Measurements from ENCODE around the gene JARID2.

JARID2 gene

DNA sequence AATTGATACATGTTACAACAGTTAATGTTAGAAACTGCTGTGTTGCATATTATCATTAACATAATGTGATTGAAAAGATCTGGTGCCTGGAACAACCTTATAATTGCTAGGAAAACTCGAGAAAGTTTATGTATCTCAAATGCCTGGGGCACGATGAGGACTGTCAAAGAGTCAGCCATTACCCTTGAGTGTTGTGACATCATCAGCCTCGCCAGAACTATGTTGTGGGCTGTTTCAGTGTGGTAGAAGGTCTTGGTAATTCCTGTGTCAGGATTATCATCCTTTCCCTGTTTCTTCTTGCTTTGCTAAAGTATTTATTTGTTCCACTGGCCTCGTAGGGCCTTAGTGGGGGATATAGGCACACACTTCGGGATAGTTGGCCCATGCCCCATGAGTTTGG lies 231.9 kb downstream of the JARID2 start:
- DNase-seq: no peak

DNA sequence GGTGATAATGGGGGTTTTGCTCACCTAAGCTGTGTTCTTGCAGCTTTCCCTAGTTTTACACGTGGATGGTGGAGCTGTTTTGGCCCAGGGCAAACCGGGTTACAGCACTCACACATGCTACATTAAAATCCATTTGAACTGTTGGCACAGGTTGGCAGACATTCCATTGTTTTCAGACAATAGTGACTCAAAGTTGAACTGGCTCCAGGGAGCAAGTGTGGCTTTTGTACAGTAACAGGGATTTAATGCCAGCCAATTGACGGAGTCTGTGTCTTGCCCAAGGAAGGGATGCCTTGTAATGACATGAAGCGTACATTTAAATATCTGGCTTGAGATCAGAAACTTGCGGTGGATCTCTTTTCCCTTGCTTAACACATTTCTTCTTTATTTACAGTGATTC lies 233.9 kb downstream of the JARID2 start:
- no peak for DNase-seq

DNA sequence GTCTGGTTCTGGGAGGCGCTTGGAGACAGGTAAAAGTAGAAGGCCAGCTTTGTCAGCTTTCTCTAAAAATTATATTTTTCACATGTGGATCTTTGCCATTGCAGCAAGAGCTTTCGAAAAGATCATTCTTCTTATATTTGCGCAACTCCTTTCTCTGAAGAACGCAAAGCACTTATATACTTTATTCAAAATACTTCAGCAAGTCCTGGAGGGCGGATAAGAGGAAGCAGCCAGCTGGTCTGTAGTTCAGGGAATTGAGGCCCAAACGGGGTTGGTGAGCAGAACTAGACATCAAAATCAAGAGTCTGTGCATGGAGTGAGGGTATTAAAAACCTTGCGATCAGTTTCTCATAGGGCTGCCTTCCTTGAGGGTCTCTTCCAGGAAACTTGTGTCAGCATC lies 234.7 kb downstream of the JARID2 start:
- no peak for DNase-seq

DNA sequence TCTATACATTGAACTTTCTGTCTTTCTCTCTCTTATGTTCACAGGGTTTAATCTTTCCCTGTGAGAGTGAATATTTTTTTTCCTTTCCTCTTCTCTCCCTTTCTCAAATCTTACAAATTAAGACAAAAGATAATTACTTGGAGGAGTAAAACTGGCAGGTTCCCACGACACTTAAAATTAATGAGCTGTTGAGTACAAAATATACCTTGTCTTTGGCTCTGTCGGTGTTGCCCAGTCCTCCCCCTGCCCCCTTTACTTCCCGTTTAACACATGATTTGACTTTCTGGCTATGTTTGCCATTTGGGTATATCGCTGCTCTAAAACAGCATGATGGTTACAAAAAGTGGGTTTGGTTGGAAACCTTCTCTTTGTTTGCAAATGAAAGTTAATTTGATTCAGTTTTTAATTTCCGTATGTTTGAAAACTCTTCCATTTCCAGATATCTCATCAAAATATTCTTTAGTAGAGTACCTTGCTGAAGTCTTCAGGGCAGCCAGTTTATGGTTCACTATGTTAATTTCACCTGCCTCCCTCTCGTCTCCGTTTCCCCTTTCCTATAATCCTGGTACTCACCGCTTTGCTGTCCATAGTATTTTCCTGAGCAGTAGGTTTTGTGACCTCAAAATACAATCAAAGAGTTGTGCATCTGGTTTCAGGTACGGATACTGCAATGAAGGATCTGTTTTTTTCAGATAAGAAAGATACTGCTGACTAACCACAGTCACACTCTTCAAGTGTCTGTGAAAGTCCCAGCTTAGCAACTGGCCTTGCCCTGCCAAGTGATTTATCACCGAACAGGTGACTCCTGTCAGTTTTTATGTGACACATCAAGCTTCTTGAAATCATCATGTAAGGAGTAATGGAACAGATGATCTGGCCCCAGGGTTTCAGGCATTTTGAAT lies 235.8 kb downstream of the JARID2 start:
- no peak for DNase-seq

DNA sequence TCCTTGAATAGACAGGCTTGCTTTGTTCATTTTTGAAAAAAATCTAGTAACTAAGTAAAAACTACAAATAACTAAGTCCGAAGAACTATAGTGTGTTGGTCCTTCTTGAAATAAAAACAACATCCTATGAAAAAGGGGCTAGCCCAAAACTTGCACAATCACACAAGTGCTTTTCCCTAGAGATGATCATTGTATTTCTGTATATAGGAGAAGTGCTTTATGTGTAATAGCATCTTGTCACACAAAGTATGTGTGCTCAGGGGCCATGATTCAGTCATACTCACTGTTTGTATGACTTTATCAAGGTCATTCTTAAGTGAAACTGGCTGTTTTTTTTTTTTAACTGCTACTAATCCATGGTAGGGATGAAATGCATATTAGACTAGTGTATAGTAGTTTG lies 237.2 kb downstream of the JARID2 start:
- no peak for DNase-seq

DNA sequence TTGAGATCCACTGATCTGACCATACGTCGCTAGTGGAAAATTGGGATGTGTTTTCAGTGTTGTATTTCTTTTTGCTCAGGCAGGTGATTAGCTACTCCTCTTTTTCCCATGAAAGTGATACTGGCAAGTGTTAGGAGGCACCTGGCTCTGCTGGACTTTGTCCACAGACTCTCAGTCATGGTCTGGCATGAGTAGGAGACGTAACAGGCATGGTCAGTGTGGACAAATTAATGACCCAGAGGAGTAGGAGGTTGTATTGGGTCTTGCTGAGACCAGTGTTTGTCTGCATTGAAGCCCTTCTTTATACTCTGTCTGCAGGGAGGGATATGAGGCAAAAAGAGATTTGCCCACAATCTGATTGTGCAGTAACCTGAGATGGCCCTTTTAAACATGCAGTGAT lies 238.3 kb downstream of the JARID2 start:
- no peak for DNase-seq

DNA sequence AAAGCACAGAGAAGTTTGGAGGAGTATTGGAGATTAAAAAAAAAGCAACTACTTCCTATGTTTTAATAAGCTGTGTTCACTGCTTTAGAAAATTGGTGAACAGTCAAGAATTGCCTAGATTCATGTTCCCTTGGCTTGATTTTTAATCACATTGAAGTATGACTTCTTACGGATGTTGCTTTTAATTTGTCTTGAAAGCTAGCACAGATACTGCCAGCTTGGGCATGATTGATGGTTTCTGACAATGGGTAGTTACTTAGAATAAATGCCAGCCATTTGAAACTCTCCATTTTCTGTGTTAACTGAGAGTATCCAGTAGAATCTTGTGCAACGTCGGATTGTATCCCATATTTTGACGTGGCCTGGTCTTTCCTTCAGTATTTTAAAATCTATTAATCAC lies 239.0 kb downstream of the JARID2 start:
- DNase-seq: no peak

DNA sequence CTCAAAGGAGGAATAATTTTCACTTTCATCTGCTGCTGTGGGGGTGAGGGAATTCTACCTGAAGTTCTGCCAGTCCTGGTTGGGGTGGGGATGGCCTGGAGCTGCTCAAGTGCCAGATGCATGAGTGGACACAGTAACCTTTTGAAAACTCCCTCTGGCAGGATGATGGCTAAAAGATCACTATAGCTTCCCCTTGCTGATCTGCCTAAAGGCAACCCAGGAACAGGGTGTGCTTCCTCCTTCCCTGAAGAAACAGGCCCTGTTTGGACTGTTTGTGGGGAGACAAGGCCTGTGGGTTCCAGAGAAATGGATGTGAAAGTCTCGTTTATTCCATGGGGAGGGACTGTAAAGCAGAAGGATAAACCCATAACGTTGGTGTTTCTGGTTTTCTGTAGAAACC lies 240.1 kb downstream of the JARID2 start:
- DNase-seq: no peak

DNA sequence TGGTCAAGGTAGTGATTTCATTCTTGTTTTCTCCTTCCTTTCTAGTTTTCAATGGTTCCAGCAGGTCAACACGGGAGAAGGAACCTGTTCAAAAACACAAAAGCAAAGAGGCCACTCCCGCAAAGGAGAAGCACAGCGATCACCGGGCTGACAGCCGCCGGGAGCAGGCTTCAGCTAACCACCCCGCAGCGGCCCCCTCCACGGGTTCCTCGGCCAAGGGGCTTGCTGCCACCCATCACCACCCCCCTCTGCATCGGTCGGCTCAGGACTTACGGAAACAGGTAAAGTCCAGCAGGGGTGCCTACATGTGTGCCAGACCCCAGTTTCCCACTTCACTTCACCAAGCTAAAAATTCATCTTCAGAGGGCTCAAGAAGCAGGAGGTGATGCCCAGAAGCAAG lies 241.4 kb downstream of the JARID2 start:
- DNase-seq: no peak

DNA sequence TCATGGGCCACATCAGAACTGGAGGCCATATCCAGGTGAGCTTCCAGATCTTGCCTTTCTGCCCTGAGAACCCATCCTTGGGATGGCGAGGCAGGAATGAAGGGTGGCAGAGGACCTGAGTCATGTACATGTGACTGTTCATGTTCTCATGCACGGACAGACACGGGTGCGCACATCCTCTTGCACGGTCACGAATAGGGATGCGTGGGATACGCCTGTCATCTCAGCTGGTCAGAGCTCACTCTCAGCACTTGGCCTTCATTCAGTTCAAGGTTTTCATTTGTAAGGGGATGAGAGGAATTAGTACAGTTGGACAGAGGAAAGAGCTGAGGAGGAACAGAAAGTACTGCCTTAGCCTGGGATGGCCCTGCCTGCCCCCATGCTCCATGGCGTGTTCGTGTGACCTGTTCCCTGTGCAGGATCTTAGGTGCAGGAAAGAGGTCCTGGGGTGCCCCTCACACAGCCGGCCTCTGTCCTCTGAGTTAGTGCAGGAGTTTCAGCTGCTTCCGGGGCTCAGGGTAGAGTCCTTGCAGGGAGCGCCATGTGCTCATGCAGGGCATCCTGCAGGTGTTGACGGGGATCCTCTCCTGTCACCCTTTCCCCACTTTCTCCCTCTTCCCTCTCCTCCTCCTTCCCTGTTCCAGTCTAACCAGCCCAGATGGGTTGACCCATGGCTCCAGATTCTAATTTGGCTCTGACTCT lies 243.5 kb downstream of the JARID2 start:
- no peak for DNase-seq

DNA sequence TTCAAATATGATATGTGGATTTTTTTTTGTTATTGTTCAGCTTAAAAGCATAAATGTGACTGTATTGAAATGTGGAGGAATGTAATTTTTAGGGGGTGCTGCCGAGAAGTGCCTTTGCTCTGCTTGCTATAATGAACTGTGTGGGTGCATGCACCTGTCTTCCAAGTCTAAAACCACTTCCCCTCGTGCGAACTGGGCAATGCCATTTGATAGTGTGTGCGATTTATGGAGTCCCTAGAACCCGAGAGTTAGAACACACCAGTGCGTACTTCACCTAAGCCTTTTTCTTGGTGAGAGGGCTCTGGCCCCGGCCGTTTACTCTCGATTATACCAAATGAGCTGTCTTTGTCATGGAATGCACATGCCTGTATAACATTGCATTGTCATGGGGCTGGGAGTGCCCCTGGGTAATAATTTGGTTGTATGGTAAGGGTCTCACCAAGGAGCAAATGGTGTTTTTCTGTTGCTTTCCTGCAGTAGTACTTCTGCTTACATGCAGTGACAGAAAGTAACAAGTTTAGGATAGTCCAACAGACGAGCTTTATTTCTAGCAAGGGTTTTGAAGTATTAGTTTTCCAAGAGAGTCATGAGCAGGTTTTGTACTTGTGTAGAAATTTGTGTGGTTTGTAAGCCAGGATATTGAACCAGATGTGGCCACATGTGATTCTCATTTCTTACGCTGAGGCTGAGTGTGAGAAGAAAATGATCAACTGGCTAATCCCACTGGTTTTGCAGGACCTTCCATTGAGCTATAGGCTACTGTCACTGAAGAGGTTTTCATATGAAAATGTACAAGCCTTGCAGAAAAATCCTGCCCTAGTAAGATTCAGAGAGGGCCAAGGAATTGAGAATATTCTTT lies 244.6 kb downstream of the JARID2 start:
- DNase-seq: no peak

DNA sequence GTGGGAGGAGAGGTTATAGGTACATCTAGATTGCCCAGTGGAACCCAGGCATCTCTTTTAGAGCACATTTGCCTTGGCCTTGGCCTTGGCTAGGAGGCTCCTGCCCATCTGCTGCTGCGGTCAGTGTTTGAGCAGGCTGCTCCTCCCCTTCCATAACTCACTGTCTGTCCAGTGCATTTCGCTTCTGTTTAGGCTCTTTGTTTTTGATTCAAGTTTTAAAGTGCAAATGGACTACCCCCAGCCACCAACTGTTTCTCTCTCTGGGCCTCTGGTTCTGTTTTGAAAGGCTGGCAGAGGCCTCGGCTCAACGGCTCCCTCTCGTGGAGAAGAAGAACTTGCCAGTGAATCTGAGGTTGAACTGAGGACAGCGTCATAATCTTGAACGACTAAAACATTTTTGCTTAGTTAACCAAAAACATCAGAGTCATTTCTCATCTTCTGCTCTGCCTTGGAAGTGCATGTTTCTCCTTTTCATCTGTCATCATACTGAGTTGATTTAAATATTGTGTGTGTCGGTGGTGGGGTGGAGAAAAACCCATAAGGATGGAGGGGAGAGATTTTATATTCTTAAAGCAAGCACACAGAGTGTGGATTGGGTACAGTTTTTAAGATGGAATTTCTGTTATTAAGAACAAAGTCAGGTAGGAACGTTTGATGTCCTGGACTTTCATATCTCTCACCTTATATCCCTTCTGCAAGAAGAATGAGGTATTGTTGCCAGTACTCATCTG lies 245.6 kb downstream of the JARID2 start:
- peak; percentile 86 for DNase-seq

DNA sequence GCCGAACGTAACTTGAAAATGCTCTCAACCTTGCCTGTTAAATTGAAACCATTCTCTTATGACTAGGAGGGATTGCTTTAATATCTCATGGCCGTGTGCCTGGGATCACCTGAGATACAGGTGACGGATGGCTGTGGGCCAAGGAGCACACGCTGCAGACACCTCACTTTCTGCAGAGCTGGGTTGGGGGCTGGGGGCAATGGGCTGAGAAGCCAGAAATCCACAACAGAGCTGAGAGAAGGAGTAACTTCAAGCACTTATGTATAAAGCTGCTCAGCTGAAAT lies 246.1 kb downstream of the JARID2 start:
- no peak for DNase-seq

DNA sequence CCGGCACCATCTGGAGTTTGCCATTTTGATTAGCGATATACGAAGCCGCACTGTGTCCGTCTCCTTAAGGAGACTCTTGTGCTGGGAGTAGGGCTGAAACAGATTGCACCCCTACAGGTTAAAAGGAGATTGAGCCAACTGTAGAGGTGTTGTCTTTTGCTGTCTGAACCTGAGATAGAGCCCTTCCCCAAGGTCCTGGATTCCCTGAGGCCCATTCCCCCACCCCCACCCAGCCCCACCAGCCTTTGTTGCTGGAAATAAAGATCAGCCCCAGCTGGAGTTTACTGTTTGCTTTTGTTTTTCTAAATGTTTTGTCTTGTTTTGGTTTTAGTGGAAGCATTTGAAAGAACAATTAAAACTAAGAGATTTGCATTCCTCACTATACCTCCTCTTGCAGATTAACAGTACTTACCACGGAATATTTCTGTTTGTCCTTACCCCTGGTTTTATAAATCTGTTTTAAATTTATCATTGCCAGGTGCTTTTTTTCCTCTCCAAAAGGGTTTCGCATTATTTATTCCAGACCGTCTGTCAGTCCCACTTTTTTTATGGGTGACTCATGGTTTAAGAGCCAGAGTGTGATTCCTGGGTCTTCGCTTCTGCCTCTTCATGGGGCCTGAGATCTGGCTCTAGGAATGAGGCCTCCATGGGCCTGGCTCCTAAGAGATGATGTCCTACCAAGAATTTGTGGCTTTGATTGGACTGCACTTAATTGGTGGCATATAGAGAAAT lies 247.7 kb downstream of the JARID2 start:
- DNase-seq: no peak

DNA sequence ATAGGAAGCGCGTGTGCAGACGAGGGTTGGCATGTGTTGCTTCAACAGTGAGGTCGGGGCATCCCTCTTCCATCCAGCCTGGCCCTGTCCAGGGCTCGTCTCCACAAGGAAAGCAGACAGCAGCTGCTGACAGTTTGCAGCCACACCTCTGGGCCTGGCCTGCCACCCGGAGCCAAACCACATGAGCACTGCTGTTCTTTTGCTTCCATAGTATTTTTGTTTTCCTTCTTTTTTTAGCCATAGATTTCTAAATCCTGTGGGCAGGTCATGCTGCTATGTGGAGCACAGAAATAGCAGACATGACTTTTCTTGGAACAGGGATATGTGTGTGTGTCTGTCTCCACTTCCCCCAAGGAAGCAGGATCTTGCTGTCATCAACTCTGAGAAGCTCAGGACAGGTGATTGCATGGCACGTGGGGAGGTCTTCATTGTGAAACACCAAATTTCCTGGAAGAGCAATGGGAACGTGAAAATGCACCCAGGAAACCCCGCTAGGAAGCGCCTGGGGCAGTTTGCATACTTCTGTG lies 249.6 kb downstream of the JARID2 start:
- no peak for DNase-seq

DNA sequence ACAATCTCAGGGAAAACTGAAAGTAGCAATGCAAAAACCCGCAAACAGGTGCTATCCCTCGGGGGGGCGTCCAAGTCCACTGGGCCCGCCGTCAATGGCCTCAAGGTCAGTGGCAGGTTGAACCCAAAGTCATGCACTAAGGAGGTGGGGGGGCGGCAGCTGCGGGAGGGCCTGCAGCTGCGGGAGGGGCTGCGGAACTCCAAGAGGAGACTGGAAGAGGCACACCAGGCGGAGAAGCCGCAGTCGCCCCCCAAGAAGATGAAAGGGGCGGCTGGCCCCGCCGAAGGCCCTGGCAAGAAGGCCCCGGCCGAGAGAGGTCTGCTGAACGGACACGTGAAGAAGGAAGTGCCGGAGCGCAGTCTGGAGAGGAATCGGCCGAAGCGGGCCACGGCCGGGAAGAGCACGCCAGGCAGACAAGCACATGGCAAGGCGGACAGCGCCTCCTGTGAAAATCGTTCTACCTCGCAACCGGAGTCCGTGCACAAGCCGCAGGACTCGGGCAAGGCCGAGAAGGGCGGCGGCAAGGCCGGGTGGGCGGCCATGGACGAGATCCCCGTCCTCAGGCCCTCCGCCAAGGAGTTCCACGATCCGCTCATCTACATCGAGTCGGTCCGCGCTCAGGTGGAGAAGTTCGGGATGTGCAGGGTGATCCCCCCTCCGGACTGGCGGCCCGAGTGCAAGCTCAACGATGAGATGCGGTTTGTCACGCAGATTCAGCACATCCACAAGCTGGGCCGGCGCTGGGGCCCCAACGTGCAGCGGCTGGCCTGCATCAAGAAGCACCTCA lies 250.7 kb downstream of the JARID2 start:
- DNase-seq: no peak

DNA sequence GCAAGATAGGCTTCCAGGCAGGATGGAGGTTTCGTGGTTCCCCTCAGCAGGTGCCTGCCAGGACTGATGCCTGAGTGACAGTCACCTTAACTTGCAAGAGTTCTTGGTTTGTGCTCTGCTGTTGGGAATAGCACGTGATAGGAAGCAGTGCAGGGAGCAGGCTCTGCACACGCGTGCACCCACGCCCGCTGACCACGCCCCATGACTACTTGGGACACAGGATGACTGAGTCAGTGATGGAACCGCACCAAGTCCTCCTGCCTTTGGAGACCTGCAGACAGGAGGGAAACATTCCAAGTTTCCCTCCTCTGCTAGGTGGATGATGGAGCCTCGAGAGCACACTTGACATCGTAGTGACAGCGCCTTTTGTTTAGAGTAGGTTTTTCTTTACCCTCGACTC lies 252.8 kb downstream of the JARID2 start:
- no peak for DNase-seq

DNA sequence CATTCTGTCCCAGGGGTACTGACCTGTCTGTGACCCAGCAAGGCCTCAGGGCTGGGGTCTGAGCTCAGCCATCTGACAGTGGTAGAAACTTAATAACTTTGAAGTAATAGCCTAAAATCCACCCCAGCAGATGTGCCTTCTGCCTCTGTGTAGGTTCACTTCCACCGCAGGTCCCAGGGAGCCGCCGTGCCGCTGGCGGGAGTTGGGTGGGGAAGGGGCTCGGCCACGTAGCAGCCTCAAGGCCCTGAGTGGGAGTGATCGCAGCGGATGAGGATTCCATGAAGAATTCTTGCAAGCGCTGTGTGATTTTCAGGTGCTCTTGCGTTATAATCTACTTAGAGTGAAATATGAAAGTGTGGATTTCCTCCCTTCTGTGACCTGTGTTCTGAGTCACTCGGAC lies 253.3 kb downstream of the JARID2 start:
- DNase-seq: no peak

DNA sequence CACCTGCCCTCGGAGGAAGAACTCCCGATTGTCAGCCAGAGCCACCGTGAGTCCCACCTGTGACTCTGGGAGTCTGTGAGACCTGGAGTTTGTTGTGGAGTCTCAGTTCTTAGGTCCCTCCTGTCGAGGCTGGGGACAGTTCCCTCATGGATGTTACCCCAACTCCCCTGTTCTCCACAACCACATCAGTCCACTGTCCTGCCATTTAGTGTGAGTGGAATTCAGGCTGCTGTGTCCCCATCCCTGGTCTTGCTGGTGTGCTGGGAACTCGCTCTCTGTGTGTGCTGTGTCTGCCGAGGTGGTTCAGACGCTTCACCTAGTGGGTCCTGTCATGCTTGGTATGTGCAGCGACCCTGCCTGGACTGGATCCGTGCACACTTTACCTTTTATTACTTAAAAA lies 253.7 kb downstream of the JARID2 start:
- no peak for DNase-seq

DNA sequence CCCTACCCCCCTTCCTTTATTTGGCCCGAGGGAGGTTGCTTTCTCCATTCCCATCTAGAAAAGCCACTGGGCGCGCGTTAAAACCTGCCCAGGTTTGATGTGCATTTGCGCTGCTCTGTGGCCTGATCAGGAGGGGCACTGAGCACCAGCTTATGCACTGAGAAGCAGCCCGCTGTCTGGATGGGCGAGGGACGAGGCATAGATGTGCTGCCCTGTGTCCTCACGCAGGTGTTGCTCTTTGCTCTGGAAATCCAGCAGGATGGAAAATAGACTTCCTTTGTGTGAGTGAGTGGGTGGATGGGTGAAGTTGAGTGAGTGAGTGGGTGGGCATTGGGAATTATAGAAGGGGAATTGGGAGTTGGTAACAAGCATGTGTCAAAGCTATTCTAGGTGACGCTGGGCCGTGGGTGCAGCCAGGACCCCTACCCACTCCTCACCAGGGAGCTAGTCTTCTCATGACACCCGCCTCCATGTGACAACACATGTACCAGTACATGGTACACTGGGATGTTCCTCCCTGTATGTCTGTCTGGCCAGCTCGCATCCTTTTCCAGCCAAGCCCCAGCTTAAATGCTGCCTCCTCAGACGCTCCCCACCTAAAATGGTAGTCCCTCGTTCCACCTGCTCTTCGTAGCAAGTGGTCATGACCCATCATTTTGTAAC lies 254.3 kb downstream of the JARID2 start:
- DNase-seq: no peak
